Kidney epithelial cell (primary cell): Measurements from ENCODE around the gene URB1. TPM values are rescaled to one million over a fixed set of nuclear protein-coding genes. Genes with fewer than 3 reads are reported as not detected.

Experiments used
- DNase-seq: peaks from one replicate; pipeline ENCODE4 v3.0.0-alpha.2; 2010; ENCODE audit warnings: low read depth
- H3K27me3 ChIP-seq: 2 replicates; pipeline ENCODE4 v1.6.0; 2011; ENCODE audit warnings: low read length; ENCODE audit not compliant: control insufficient read depth, insufficient read depth
- H3K36me3 ChIP-seq: 2 replicates; pipeline ENCODE4 v1.5.1; 2011; ENCODE audit warnings: low read length; ENCODE audit not compliant: control insufficient read depth, insufficient read depth
- H3K4me3 ChIP-seq: 2 replicates; pipeline ENCODE4 v1.5.1; 2011; ENCODE audit warnings: low read depth, mild to moderate bottlenecking, control low read depth, low read length
- CTCF ChIP-seq: IDR thresholded peaks from 2 replicates; pipeline ENCODE4 v1.5.1; 2011; ENCODE audit warnings: mild to moderate bottlenecking, moderate library complexity, low read length, control low read depth, inconsistent platforms; ENCODE audit not compliant: insufficient read depth, poor library complexity, severe bottlenecking
- total RNA-seq: library from RNA; depleted of rRNA; stranded (reverse); fragments of >200 nt; gene quantifications from 2 replicates; pipeline ENCODE4 v1.2.3, GENCODE V29; 2015

URB1 gene
- total RNA-seq, 1 donor from 2014 or later = 17.8 TPM

- H3K27me3 ChIP-seq = peaks cover 2% of the 10 kb centered on the region
- H3K4me3 ChIP-seq = peak within 1 kb of the TSS; percentile 53
- no peak for DNase-seq
- TF ChIP-seq CTCF = no peak
- H3K36me3 ChIP-seq = no peaks in the 10 kb centered on the region
These were observed 19.6 kb upstream of the URB1 start, which contains the start of gene EVA1C for GRCh38 chr21:32412162-32413014. TSS of gene EVA1C (plus strand) at chr21:32412706. CDS start at chr21:32412854, 148 bp downstream.

- TF ChIP-seq CTCF = no peak
- Histone ChIP-seq H3K4me3 (peak overlapping the region; percentile 53), H3K27me3 (peaks cover 2% of the 10 kb centered on the region), H3K36me3 (no peaks in the 10 kb centered on the region)
- no peak for DNase-seq
These were observed 18.7 kb upstream of the URB1 start for GRCh38 chr21:32411350-32412161.

GRCh38 chr21:32410916-32411315 lies 18.1 kb upstream of the URB1 start:
- H3K36me3 ChIP-seq = no peaks in the 10 kb centered on the region
- DNase-seq = no peak
- no peak overlapping the region for H3K4me3 ChIP-seq
- TF ChIP-seq CTCF = no peak
- H3K27me3 ChIP-seq = peaks cover 2% of the 10 kb centered on the region

- H3K36me3 ChIP-seq = no peaks in the 10 kb centered on the region
- no peak for DNase-seq
- no peak for TF ChIP-seq CTCF
- peaks cover 2% of the 10 kb centered on the region for H3K27me3 ChIP-seq
- H3K4me3 ChIP-seq = no peak overlapping the region
These were observed 17.5 kb upstream of the URB1 start for GRCh38 chr21:32410291-32410690.

GRCh38 chr21:32406405-32406804 lies 13.6 kb upstream of the URB1 start:
- Histone ChIP-seq H3K36me3 (no peaks in the 10 kb centered on the region), H3K4me3 (no peak overlapping the region), H3K27me3 (no peaks in the 10 kb centered on the region)
- no peak for DNase-seq
- TF ChIP-seq CTCF = no peak
